Panc1 (cell line): ENCODE measurements around the gene ADPGK. TPM values are rescaled to one million over a fixed set of nuclear protein-coding genes. Genes with fewer than 3 reads are reported as not detected.

Experiments
- ATAC-seq: fragments of 200-7000 bp; cut with Tn5 transposase; 2 replicates; pipeline ENCODE4 v1.9.1; 2020; ENCODE audit warnings: mild to moderate bottlenecking, moderate library complexity
- BruUV-seq: library from RNA; stranded (reverse); fragments of 400-500 nt; replicated peaks from 2 replicates; lab custom pipeline; 2021; lab: Mats Ljungman, UMichigan
- CTCF ChIA-PET: fragments of 300-600 bp; sonication (Branson Sonifier 250); formaldehyde crosslinking; loops from one replicate; lab custom pipeline; 2022; ENCODE audit warnings: antibody characterized with exemption; lab: Charles Lee
- POLR2A ChIA-PET: fragments of 300-600 bp; sonication (Branson Sonifier 250); formaldehyde crosslinking; loops from one replicate; lab custom pipeline; 2022; ENCODE audit warnings: antibody characterized with exemption; lab: Charles Lee
- DNase-seq: peaks from one replicate; pipeline ENCODE4 v3.0.0-alpha.2; 2010; ENCODE audit warnings: low read depth, low spot score
- H3K27ac ChIP-seq: 2 replicates; pipeline ENCODE4 v1.5.1; 2011; ENCODE audit warnings: mild to moderate bottlenecking, low read length, inconsistent platforms
- H3K27me3 ChIP-seq: fragments of 200-500 bp; sonication (Bioruptor generic); 2 replicates; pipeline ENCODE4 v1.6.0; 2014; ENCODE audit warnings: low read length, inconsistent platforms; ENCODE audit not compliant: control insufficient read depth, insufficient read depth
- H3K36me3 ChIP-seq: fragments of 200-500 bp; sonication (Bioruptor generic); 2 replicates; pipeline ENCODE4 v1.5.1; 2014; ENCODE audit warnings: inconsistent platforms, mild to moderate bottlenecking, low read length, moderate library complexity; ENCODE audit not compliant: control insufficient read depth, insufficient read depth
- H3K4me1 ChIP-seq: 2 replicates; pipeline ENCODE4 v1.5.1; 2011; ENCODE audit warnings: inconsistent platforms, mild to moderate bottlenecking, low read length, moderate library complexity; ENCODE audit not compliant: control insufficient read depth, insufficient read depth
- H3K4me3 ChIP-seq, 2 experiments: 2 replicates each; pipeline ENCODE4 v1.5.1; 2011 to 2012; ENCODE audit warnings: low read depth in 2 of 2, low read length in 2 of 2, mild to moderate bottlenecking in 2 of 2, inconsistent platforms in 1 of 2, moderate library complexity in 1 of 2
- H3K9me3 ChIP-seq: fragments of 200-500 bp; sonication (Bioruptor generic); 2 replicates; pipeline ENCODE4 v1.5.1; 2014; ENCODE audit warnings: low read depth, mild to moderate bottlenecking, inconsistent platforms, low read length, moderate library complexity; ENCODE audit not compliant: control insufficient read depth, insufficient read depth
- POLR2AphosphoS5 ChIP-seq: IDR thresholded peaks from 2 replicates; pipeline ENCODE4 v1.6.1; 2012; ENCODE audit warnings: mild to moderate bottlenecking, low read depth, low read length, moderate library complexity
- SIN3A ChIP-seq: IDR thresholded peaks from 2 replicates; pipeline ENCODE4 v1.6.1; 2012; ENCODE audit warnings: low read depth, mild to moderate bottlenecking, low read length, moderate library complexity, borderline replicate concordance; ENCODE audit not compliant: insufficient read depth
- TCF7L2 ChIP-seq: IDR thresholded peaks from 2 replicates; pipeline ENCODE4 v1.6.1; 2011; ENCODE audit warnings: mild to moderate bottlenecking, low read depth, low read length, inconsistent platforms
- in situ Hi-C: cut with HindIII; loops from 2 replicates; pipeline ENCODE4 v1.10.0; 2016; ENCODE audit warnings: low sequenced_read_pairs, low pct_unique_long_range_greater_than_20kb
- intact Hi-C: fragments of 100-400 bp; cut with micrococcal nuclease; formaldehyde crosslinking; loops from one replicate; pipeline ENCODE4 v1.10.0; 2022; ENCODE audit not compliant: unreplicated experiment
- total RNA-seq: library from RNA; stranded (reverse); gene quantifications from one replicate; pipeline ENCODE4 v1.2.1, GENCODE V29; 2021; ENCODE audit not compliant: unreplicated experiment
- TF ChIP-seq, protein P1 (sequence below): fragments of 450-650 bp; IDR thresholded peaks from 2 replicates; pipeline ENCODE4 v1.5.1; 2017; ENCODE audit warnings: mild to moderate bottlenecking
- TF ChIP-seq, protein P2 (sequence below), 2 experiments: IDR thresholded peaks; 2 replicates each; pipeline ENCODE4 v1.6.1; 2011 to 2012; ENCODE audit warnings: low read depth in 2 of 2, control low read depth in 1 of 2, low read length in 1 of 2, mild to moderate bottlenecking in 1 of 2, moderate library complexity in 1 of 2; ENCODE audit not compliant: insufficient read depth in 1 of 2

The ADPGK gene
- total RNA-seq, 1 experiment from 2014 or later, result 63.1 TPM

DNA sequence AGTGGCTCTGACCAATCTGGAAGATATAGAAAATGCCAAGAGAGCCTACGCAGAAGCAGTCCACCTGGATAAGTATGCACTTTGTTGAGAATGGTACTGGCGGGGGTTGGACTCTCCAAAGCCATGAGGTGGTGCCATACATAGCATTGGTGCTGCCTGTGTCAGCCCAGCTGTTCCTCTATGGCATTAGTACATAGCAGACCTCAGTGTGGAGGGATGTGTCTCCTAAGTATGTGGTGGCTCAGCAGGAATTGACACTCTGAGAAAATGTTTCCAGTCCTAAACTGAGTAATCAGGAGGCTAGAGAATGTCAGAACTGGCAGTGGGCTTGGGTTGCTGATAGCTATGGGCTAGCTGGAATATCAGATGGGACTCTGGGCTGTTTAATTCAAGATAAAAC is 48.4 kb downstream of the ADPGK start:
- POLR2A ChIA-PET, result no interaction called here
- CTCF ChIA-PET, result interaction anchor here (0.6 kb wide), 1 partner anchor 16 kb away, joined by 4 read pairs; no protein-coding TSS in a partner anchor

DNA sequence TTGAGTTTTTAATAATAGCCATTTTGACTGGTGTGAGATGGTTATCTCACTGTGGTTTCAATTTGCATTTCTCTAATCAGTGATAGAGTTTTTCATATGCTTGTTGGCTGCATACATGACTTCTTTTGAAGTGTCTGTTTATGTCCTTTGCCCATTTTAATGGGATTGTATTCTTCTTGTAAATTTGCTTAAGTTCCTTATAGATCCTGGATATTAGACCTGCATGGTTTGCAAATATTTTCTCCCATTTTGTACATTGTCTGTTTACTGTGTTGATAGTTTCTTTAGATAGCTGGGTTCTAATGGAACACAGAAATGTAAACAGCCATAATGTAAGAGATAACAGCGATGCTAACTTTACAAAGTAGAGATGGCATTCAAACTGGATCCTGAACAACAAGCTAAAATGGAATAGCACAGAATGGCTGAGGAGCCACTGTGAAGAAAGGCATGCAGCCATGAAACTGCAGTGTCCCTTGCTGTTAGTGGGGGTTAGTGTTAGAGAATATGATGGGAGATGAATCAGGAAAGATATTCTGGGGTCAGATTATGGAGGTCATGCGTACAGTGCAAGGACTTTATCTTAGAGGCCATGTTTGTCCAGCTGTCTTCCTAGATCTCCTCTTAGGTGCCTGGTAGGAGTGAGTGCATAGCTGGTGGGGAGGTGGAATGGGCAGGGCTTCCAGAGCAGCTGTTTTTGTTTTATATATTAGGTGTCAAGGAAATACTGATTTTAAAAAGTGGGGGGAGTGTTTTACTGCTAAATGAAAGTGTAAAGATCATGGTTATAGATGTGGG is 49.4 kb downstream of the ADPGK start:
- BruUV-seq, result no TSS peak
- no peak for ATAC-seq
- H3K4me1 ChIP-seq, result no peaks in the 10 kb centered on the region
- H3K9me3 ChIP-seq, result no peaks in the 10 kb centered on the region
- no peak for DNase-seq
- POLR2A ChIA-PET, result interaction anchor here (0.6 kb wide), 1 partner anchor 12 kb away, joined by 3 read pairs; no protein-coding TSS in a partner anchor
- H3K36me3 ChIP-seq, result no peaks in the 10 kb centered on the region
- in situ Hi-C loops, result no loop called here
- no peak for TF ChIP-seq SIN3A
- no peak for TF ChIP-seq POLR2AphosphoS5
- no peak for TF ChIP-seq TCF7L2
- TF ChIP-seq, protein P1, sequence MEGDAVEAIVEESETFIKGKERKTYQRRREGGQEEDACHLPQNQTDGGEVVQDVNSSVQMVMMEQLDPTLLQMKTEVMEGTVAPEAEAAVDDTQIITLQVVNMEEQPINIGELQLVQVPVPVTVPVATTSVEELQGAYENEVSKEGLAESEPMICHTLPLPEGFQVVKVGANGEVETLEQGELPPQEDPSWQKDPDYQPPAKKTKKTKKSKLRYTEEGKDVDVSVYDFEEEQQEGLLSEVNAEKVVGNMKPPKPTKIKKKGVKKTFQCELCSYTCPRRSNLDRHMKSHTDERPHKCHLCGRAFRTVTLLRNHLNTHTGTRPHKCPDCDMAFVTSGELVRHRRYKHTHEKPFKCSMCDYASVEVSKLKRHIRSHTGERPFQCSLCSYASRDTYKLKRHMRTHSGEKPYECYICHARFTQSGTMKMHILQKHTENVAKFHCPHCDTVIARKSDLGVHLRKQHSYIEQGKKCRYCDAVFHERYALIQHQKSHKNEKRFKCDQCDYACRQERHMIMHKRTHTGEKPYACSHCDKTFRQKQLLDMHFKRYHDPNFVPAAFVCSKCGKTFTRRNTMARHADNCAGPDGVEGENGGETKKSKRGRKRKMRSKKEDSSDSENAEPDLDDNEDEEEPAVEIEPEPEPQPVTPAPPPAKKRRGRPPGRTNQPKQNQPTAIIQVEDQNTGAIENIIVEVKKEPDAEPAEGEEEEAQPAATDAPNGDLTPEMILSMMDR, result no peak
- TF ChIP-seq, protein P2, sequence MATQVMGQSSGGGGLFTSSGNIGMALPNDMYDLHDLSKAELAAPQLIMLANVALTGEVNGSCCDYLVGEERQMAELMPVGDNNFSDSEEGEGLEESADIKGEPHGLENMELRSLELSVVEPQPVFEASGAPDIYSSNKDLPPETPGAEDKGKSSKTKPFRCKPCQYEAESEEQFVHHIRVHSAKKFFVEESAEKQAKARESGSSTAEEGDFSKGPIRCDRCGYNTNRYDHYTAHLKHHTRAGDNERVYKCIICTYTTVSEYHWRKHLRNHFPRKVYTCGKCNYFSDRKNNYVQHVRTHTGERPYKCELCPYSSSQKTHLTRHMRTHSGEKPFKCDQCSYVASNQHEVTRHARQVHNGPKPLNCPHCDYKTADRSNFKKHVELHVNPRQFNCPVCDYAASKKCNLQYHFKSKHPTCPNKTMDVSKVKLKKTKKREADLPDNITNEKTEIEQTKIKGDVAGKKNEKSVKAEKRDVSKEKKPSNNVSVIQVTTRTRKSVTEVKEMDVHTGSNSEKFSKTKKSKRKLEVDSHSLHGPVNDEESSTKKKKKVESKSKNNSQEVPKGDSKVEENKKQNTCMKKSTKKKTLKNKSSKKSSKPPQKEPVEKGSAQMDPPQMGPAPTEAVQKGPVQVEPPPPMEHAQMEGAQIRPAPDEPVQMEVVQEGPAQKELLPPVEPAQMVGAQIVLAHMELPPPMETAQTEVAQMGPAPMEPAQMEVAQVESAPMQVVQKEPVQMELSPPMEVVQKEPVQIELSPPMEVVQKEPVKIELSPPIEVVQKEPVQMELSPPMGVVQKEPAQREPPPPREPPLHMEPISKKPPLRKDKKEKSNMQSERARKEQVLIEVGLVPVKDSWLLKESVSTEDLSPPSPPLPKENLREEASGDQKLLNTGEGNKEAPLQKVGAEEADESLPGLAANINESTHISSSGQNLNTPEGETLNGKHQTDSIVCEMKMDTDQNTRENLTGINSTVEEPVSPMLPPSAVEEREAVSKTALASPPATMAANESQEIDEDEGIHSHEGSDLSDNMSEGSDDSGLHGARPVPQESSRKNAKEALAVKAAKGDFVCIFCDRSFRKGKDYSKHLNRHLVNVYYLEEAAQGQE (IDR thresholded peaks at IDR 0.05; ENCODE audit: insufficient read depth in 1 of 2, low read depth in 2 of 2, low read length in 1 of 2), result no peak
- no peak overlapping the region for H3K4me3 ChIP-seq
- CTCF ChIA-PET, result interaction anchor here (1.0 kb wide), 1 partner anchor 12 kb away, joined by 3 read pairs; no protein-coding TSS in a partner anchor
- H3K27me3 ChIP-seq, result no peaks in the 10 kb centered on the region
- intact Hi-C loops, result no loop called here
- no peak overlapping the region for H3K27ac ChIP-seq

More for the DNA sequence above, 48.4 kb downstream of the ADPGK start:
- TF ChIP-seq, protein P1, result no peak
- TF ChIP-seq, protein P2 (IDR thresholded peaks at IDR 0.05; ENCODE audit: insufficient read depth in 1 of 2, low read depth in 2 of 2, low read length in 1 of 2), result no peak
- no peak for TF ChIP-seq SIN3A
- TF ChIP-seq POLR2AphosphoS5, result no peak
- no peaks in the 10 kb centered on the region for H3K4me1 ChIP-seq
- intact Hi-C loops, result loop anchor here (5.0 kb wide), 1 partner anchor 433 kb away; no protein-coding TSS in a partner anchor
- H3K36me3 ChIP-seq, result no peaks in the 10 kb centered on the region
- no TSS peak for BruUV-seq
- no peaks in the 10 kb centered on the region for H3K9me3 ChIP-seq
- no peak overlapping the region for H3K27ac ChIP-seq
- H3K4me3 ChIP-seq, result no peak overlapping the region
- no peaks in the 10 kb centered on the region for H3K27me3 ChIP-seq
- ATAC-seq, result no peak
- in situ Hi-C loops, result no loop called here
- no peak for DNase-seq
